Body of pancreas (tissue), 4 donors: ENCODE data around the gene PTRHD1.

Experiments
- POLR2A ChIP-seq, 3 donors: fragments of 450-650 bp; IDR thresholded peaks; one replicate each; pipeline ENCODE4 v1.6.1; 2016; ENCODE audit warnings: antibody characterized with exemption in 3 of 3, mild to moderate bottlenecking in 2 of 3
- TF ChIP-seq, protein P1 (sequence below), 7 experiments: fragments of 450-650 bp in 4 of 7; fragments of 200-600 bp in 3 of 7; sonication (generic) in 3 of 7; IDR thresholded peaks; one replicate each; pipeline ENCODE4 v1.5.1; 2016 to 2019; ENCODE audit warnings: antibody characterized with exemption in 7 of 7

- TF ChIP-seq POLR2A (IDR thresholded peaks at IDR 0.05): no peak
- TF ChIP-seq, protein P1, sequence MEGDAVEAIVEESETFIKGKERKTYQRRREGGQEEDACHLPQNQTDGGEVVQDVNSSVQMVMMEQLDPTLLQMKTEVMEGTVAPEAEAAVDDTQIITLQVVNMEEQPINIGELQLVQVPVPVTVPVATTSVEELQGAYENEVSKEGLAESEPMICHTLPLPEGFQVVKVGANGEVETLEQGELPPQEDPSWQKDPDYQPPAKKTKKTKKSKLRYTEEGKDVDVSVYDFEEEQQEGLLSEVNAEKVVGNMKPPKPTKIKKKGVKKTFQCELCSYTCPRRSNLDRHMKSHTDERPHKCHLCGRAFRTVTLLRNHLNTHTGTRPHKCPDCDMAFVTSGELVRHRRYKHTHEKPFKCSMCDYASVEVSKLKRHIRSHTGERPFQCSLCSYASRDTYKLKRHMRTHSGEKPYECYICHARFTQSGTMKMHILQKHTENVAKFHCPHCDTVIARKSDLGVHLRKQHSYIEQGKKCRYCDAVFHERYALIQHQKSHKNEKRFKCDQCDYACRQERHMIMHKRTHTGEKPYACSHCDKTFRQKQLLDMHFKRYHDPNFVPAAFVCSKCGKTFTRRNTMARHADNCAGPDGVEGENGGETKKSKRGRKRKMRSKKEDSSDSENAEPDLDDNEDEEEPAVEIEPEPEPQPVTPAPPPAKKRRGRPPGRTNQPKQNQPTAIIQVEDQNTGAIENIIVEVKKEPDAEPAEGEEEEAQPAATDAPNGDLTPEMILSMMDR (IDR thresholded peaks at IDR 0.05): no peak
Measured at GRCh38 chr2:24768013-24768412, 25.2 kb downstream of the PTRHD1 start.
